HEK293 (cell line): ENCODE measurements around the gene MSI2.

Source experiments
- MYNN ChIP-seq: fragments of 450-650 bp; formaldehyde crosslinking; IDR thresholded peaks from 2 replicates; pipeline ENCODE4 v1.5.1; 2016; ENCODE audit warnings: missing biosample characterization, missing genetic modification characterization, borderline replicate concordance
- ZNF664 ChIP-seq: fragments of 450-650 bp; formaldehyde crosslinking; IDR thresholded peaks from 2 replicates; pipeline ENCODE4 v1.5.1; 2016; ENCODE audit warnings: missing biosample characterization, missing genetic modification characterization
- TF ChIP-seq, protein P1 (sequence below): fragments of 450-650 bp; formaldehyde crosslinking; IDR thresholded peaks from 2 replicates; pipeline ENCODE4 v1.5.1; 2016; ENCODE audit warnings: missing biosample characterization, missing genetic modification characterization

DNA sequence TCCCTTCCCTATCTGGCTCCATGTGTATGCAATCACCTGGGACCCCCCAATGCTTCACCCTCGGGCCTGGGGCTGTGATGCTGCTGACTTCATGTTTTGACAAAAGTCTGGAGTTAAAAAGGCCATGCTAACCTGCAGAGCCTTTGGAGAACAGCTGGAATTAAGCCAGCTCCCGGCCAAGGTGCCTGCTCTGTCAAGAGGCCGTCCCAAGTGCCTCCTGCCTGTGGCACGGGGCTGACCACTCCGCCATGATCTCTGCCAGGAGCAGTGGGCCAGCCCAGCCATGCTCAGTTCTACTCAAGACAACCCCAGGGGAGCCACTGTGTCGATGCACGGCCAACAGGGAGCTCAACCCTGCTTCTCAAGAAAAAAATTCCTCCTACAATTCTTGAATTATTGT is 395.1 kb downstream of the MSI2 start:
- TF ChIP-seq ZNF664 (no peak), MYNN (no peak)
- TF ChIP-seq, protein P1, sequence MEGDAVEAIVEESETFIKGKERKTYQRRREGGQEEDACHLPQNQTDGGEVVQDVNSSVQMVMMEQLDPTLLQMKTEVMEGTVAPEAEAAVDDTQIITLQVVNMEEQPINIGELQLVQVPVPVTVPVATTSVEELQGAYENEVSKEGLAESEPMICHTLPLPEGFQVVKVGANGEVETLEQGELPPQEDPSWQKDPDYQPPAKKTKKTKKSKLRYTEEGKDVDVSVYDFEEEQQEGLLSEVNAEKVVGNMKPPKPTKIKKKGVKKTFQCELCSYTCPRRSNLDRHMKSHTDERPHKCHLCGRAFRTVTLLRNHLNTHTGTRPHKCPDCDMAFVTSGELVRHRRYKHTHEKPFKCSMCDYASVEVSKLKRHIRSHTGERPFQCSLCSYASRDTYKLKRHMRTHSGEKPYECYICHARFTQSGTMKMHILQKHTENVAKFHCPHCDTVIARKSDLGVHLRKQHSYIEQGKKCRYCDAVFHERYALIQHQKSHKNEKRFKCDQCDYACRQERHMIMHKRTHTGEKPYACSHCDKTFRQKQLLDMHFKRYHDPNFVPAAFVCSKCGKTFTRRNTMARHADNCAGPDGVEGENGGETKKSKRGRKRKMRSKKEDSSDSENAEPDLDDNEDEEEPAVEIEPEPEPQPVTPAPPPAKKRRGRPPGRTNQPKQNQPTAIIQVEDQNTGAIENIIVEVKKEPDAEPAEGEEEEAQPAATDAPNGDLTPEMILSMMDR (tag by site-specific recombination): no peak
